Smooth muscle cell of the pulmonary artery (primary cell): ENCODE measurements around the gene FCRL2. TPM values are rescaled to one million over a fixed set of nuclear protein-coding genes. Genes with fewer than 3 reads are reported as not detected.

ENCODE experiments used
- total RNA-seq: library from RNA; depleted of rRNA; stranded (reverse); fragments of >200 nt; gene quantifications from 2 replicates; pipeline ENCODE4 v1.2.3, GENCODE V29; 2014

FCRL2 gene
- total RNA-seq = not detected in 2 replicates

GRCh38 chr1:157776971-157777391, at the start of gene FCRL2:
Gene FCRL2, minus strand, starts transcription at chr1:157777132. Its CDS starts 59 bp downstream, at chr1:157777073.

DNA sequence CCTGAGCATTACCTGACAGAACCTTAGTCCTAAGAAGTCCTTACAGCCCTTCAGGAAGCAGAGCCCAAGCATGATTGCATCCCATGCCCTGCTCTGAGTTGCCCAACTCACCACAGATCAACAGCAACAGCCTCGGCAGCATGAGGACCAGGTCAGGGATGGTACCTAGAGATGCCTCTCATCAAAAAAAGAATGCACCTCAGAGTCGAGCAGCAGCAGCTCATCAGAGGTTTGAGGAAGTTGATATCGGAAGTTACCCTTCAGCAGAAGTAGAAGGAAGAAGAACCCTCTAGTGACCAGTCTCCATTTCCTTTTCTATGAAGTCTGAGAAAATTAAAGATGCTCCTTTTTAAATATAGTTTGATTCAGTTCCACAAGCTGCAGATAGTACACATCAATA, 43.0 kb upstream of the FCRL2 start, which contains the start of gene FCRL1:
Gene FCRL1, minus strand, starts transcription at position 225 of the 400 bp plus-strand sequence. Its CDS starts 83 bp downstream, at position 142.

DNA sequence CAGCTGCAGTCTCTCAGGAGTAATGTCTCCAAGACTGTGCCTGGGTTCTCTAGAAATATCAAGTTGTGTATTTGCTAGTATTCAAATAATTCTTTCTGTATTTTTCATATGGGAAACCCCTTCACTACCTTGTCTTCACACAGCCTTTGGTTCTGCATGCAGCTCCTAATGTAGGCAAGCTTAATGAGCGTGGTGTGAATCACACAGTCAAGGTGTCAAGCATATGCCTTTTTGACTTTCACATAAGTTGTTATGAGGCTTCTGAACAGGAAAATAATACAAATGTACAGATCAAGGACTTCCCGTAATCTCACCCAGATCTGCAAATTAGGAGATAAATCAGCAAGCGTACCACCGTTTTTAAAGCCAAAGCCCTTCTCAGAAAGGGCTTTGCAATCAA, 76.2 kb downstream of the FCRL2 start, which contains the start of gene FCRL3:
Gene FCRL3, minus strand, starts transcription at position 38 of the 400 bp plus-strand sequence. CDS start 280 bp downstream, outside the sequence.

Other genes with a start within 250 kb of the FCRL2 start
- gene FCRL5, start 224.6 kb downstream of the FCRL2 start, total RNA-seq = not detected in 2 replicates
- not detected in 2 replicates for gene FCRL4, start 179.0 kb downstream of the FCRL2 start, total RNA-seq
- gene FCRL3, start 76.4 kb downstream of the FCRL2 start, total RNA-seq = not detected in 2 replicates
- gene FCRL1, start 43.0 kb upstream of the FCRL2 start, total RNA-seq = not detected in 2 replicates
- gene CD5L, start 64.7 kb upstream of the FCRL2 start, total RNA-seq = not detected in 2 replicates
- gene KIRREL1, start 216.5 kb upstream of the FCRL2 start, total RNA-seq = 207 and 244 TPM in 2 replicates